Mesothelial cell of epicardium (in vitro differentiated cells): Measurements from ENCODE around the gene DHX16. TPM values are rescaled to one million over a fixed set of nuclear protein-coding genes. Genes with fewer than 3 reads are reported as not detected.

Experiments used
- DNase-seq, 2 experiments: peaks; one replicate each; pipeline ENCODE4 v3.0.0; 2021; ENCODE audit warnings: low spot score in 2 of 2; ENCODE audit not compliant: unreplicated experiment in 2 of 2
- H3K27ac Mint-ChIP-seq: 2 replicates; pipeline ENCODE4 v1.8.0; 2021; ENCODE audit warnings: mixed read lengths
- H3K27me3 Mint-ChIP-seq: 2 replicates; pipeline ENCODE4 v1.8.0; 2021; ENCODE audit warnings: low read depth, mixed read lengths
- H3K36me3 Mint-ChIP-seq: 2 replicates; pipeline ENCODE4 v1.8.0; 2021; ENCODE audit warnings: mixed read lengths
- H3K4me1 Mint-ChIP-seq: 2 replicates; pipeline ENCODE4 v1.8.0; 2021; ENCODE audit warnings: mixed read lengths
- H3K4me3 Mint-ChIP-seq: 2 replicates; pipeline ENCODE4 v1.8.0; 2021; ENCODE audit warnings: mild to moderate bottlenecking, moderate library complexity, mixed read lengths
- H3K9me3 Mint-ChIP-seq: 2 replicates; pipeline ENCODE4 v1.8.0; 2021; ENCODE audit warnings: mixed read lengths
- CTCF ChIP-seq: fragments of 200-600 bp; sonication (generic); IDR thresholded peaks from one replicate; pipeline ENCODE4 v1.5.0; 2021; ENCODE audit warnings: antibody characterized with exemption; ENCODE audit not compliant: unreplicated experiment
- total RNA-seq: library from RNA; stranded (reverse); gene quantifications from 3 replicates; pipeline ENCODE4 v1.2.1, GENCODE V29; 2021

DHX16 gene
- total RNA-seq, 1 donor from 2014 or later = 25.2 TPM

- Mint-ChIP-seq H3K27ac (no peak overlapping the region), H3K36me3 (peaks cover 53% of the 10 kb centered on the region), H3K27me3 (no peaks in the 10 kb centered on the region), H3K4me3 (no peak overlapping the region), H3K9me3 (no peaks in the 10 kb centered on the region), H3K4me1 (peaks cover 8% of the 10 kb centered on the region)
- no peak for TF ChIP-seq CTCF
- DNase-seq = no peak
These were observed 39.7 kb upstream of the DHX16 start for GRCh38 chr6:30712441-30712945.

- Mint-ChIP-seq H3K27ac (no peak overlapping the region), H3K27me3 (no peaks in the 10 kb centered on the region), H3K4me1 (peaks cover 5% of the 10 kb centered on the region), H3K9me3 (no peaks in the 10 kb centered on the region), H3K4me3 (no peak overlapping the region), H3K36me3 (peaks cover 56% of the 10 kb centered on the region)
- TF ChIP-seq CTCF = no peak
- DNase-seq = no peak
These were observed 39.1 kb upstream of the DHX16 start for GRCh38 chr6:30711758-30712380.

GRCh38 chr6:30709101-30709868 lies 36.5 kb upstream of the DHX16 start:
- no peaks in the 10 kb centered on the region for H3K4me1 Mint-ChIP-seq
- H3K27ac Mint-ChIP-seq = no peak overlapping the region
- H3K9me3 Mint-ChIP-seq = no peaks in the 10 kb centered on the region
- H3K4me3 Mint-ChIP-seq = no peak overlapping the region
- peaks cover 70% of the 10 kb centered on the region for H3K36me3 Mint-ChIP-seq
- no peak for DNase-seq
- no peaks in the 10 kb centered on the region for H3K27me3 Mint-ChIP-seq
- no peak for TF ChIP-seq CTCF

- Mint-ChIP-seq H3K27me3 (no peaks in the 10 kb centered on the region), H3K27ac (no peak overlapping the region), H3K4me3 (no peak overlapping the region), H3K4me1 (no peaks in the 10 kb centered on the region), H3K36me3 (peaks cover 69% of the 10 kb centered on the region), H3K9me3 (no peaks in the 10 kb centered on the region)
- TF ChIP-seq CTCF = no peak
- DNase-seq = no peak
These were observed 34.6 kb upstream of the DHX16 start for GRCh38 chr6:30707281-30707850.

- peaks cover 56% of the 10 kb centered on the region for H3K36me3 Mint-ChIP-seq
- no peak overlapping the region for H3K4me3 Mint-ChIP-seq
- no peak overlapping the region for H3K27ac Mint-ChIP-seq
- DNase-seq = no peak
- no peak for TF ChIP-seq CTCF
- no peaks in the 10 kb centered on the region for H3K4me1 Mint-ChIP-seq
- H3K27me3 Mint-ChIP-seq = no peaks in the 10 kb centered on the region
- no peaks in the 10 kb centered on the region for H3K9me3 Mint-ChIP-seq
These were observed 32.8 kb upstream of the DHX16 start for GRCh38 chr6:30705620-30706019.
